ENCODE results near the gene AGER.
"Not testable (repeated sequence)": the region's sequence is repeated elsewhere in the genome, so short reads cannot be mapped to it uniquely, and the experiment has no call there.

AGER gene

DNA sequence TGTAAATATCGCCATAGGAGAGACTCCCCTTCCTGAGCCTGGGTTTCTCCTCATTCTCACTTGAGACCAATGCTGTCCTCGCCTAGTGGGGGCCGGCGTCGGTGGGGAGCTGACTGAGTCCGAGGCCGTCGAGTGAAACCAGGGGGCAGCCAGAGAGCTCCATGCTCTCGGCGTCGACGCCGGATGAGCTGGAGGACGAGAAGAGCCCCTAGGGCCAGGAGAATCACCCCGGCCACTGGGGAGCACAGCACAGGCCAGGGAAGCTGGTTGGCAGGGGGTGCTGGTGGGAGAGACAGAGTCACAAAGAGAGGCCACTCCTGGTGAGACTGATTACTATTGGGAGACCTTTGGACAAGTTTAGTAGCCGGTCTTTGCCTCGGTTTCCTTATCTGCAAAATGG is 14.8 kb upstream of the AGER start:
- DNase-seq (ENCODE audit: low read depth) = no peak

- no peak for DNase-seq (ENCODE audit: low read depth)
These were observed 14.3 kb upstream of the AGER start for GRCh38 chr6:32198345-32198696.

DNA sequence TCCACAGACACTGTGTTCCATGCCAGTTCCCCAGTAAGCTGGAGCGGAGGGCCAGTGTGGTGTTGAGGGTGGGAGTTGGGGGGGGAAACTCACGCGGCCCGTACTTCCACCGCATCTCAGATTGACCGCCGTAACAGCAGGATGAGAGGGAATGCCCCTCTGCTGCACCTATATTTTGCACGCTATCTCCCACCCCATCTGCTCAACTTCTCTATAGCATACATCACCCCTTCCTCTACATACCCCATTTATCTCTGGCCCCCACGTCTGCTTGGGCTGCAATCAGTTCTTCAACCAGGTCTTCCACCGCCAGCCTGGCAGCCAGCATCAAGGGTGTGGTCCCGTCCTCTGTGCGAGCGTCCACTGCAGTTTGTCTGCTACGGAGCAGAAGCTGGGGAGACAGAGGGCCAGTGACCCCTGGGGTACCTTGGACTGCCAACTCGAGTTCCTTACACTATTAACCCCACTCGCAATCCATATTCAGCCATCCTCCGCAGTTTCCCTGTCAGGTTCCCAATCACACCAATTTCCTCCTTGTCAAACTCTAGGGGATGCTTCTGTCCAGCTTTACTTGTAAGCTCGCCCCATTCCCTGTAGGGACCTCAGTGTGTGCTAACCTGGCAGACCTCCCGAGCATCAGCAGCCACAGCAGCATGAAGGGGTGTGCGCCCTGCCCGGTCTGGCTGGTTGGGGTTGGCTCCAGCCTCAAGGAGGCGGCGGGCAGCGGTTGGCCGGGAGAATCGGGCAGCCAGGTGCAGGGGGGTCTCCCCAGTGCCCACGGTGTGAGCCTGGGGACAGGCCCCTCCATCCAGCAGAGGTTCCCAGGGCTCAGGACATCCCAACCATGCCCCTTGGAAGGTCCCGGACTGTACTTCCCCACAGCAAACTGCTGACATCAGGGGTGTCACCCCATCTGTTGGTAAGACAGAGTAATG is 12.9 kb upstream of the AGER start:
- DNase-seq (ENCODE audit: low read depth) = no peak

GRCh38 chr6:32195902-32196681 is 12.0 kb upstream of the AGER start:
- peak; percentile 63 for DNase-seq (ENCODE audit: low read depth)

- peak; percentile 100 for DNase-seq (ENCODE audit: low read depth)
These were observed 11.5 kb upstream of the AGER start for GRCh38 chr6:32195652-32195901.

GRCh38 chr6:32194825-32195651 is 11.0 kb upstream of the AGER start:
- DNase-seq (ENCODE audit: low read depth) = no peak

DNA sequence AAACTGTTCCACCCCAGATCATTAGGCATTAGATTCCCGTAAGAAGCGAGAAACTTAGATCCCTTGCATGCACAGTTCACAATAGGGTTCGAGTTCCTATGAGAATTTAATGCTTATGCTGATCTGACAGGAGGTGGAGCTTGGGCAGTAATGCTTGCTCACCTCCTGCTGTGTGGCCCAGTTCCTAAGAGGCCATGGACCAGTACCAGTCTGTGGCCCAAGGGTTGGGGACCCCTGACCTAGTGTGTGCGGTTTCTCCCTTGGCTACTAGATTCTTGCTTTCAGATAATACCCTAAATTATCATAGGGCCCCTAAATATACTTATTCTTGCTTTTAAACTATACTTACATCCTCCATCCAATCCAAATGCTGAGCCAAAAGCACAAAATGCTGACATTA is 10.3 kb upstream of the AGER start:
- no peak for DNase-seq (ENCODE audit: low read depth)

DNA sequence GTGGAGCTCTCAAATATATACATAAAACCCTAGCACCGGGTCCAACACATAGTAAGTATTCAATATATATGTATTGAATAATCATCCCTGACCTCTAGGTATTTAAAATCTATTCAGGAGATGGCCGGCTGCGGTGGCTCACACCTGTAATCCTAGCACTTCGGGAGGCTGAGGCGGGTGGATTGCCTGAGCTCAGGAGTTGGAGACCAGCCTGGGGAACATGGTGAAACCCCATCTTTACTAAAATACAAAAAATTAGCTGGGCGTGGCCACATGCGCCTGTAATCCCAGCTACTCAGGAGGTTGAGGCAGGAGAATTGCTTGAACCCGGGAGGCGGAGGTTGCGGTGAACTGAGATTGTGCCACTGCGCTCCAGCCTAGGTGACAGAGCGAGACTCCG is 9.0 kb upstream of the AGER start:
- not testable (repeated sequence) for DNase-seq (ENCODE audit: low read depth)

DNA sequence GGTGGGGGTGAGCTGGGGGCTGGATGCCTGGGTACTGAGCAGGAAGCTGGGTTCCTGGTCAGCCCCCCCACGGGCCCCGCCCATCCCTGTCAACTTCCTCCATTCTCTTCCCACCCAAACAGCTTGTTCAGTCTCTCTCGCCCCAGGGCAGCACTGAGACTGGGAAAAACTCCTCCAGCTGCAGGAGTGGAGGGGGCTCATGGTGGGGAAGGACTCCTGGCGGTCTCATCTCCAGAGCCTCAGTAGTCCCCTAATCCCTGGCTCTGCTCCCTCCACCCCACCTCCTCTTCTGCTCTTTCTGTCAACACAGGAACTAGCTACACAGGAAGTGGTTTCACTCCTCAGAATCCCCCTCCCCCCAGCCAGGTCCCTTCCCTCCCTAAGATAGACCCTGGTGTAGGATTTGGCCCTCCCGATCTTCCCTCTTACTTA is 8.6 kb upstream of the AGER start, which contains the start of gene GPSM3:
Gene GPSM3 (minus strand): TSS at position 36 of the 432 bp plus-strand sequence. CDS start 130 bp downstream, outside the sequence.
- no peak for DNase-seq (ENCODE audit: low read depth)

GRCh38 chr6:32191696-32192607 is 7.9 kb upstream of the AGER start:
- no peak for DNase-seq (ENCODE audit: low read depth)

DNA sequence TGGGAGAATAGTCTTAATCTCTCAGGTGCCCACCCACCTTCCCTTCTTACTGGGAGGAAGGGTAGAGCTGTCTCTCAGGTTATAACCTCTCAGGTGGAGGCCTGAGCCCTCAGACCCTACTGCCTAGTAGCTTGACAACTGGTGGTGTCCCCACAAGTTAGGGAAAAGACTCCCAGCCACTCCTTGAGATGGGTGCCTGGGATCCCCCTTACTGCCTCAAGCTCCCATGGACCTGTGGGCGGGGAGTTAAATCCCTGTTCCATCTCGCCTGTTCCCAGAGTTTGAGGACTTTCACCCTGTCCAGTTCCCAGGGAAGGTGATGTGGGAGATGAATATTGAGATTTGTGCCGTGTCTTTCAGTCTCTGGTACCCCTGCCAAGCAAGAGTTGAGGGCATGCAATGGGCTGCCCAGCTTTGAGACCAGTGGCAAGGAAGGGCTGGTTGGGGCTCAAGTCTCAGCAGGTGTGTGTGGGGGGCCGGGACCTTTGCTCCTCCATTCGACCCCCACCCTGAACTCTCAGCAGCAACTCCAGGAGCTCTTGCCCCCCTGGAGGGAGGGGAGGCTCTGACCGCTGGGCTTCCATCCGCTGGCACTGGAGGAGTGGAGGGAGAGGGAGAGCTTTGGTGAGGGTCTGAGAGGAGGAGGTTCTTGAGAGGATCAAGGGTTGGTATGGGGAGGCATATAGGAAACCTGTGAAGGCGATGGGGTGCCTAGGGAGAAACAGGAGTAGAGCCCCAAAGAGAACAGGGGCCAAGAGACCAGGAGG is 7.0 kb upstream of the AGER start:
- no peak for DNase-seq (ENCODE audit: low read depth)

- peak; percentile 68 for DNase-seq (ENCODE audit: low read depth)
These were observed 6.2 kb upstream of the AGER start, which contains the start of gene PBX2 for GRCh38 chr6:32190054-32190851. Gene PBX2, minus strand, starts transcription at chr6:32190202. Its CDS starts 287 bp downstream, at chr6:32189915.

- no peak for DNase-seq (ENCODE audit: low read depth)
These were observed 5.6 kb upstream of the AGER start for GRCh38 chr6:32189742-32190053.

GRCh38 chr6:32189069-32189741 is 5.2 kb upstream of the AGER start:
- no peak for DNase-seq (ENCODE audit: low read depth)

- no peak for DNase-seq (ENCODE audit: low read depth)
These were observed 4.5 kb upstream of the AGER start for GRCh38 chr6:32188381-32189068.

GRCh38 chr6:32187725-32188380 is 3.8 kb upstream of the AGER start:
- DNase-seq (ENCODE audit: low read depth) = not testable (repeated sequence)

GRCh38 chr6:32187009-32187709 is 3.1 kb upstream of the AGER start:
- no peak for DNase-seq (ENCODE audit: low read depth)
